Prostate gland (tissue), 2 donors: ENCODE data around the gene SMYD1. TPM values are rescaled to one million over a fixed set of nuclear protein-coding genes. Genes with fewer than 3 reads are reported as not detected.

ENCODE experiments used
- DNase-seq: peaks from one replicate; pipeline ENCODE4 v3.0.0-alpha.2; 2019; ENCODE audit warnings: low spot score
- H3K27ac ChIP-seq, 2 donors: fragments of 200-600 bp; sonication (generic); 2 replicates each; pipeline ENCODE4 v1.5.1; 2017 to 2019
- H3K27me3 ChIP-seq: fragments of 200-600 bp; sonication (generic); replicated peaks from 2 replicates; pipeline ENCODE4 v1.5.1; 2019; ENCODE audit not compliant: insufficient read depth
- H3K36me3 ChIP-seq, 2 donors: fragments of 200-600 bp; sonication (generic); 1 replicate in 1 of 2; 2 replicates in 1 of 2; pipeline versions ENCODE4 v1.5.1 to v1.8.1; 2017 to 2019
- H3K4me1 ChIP-seq: fragments of 200-600 bp; sonication (generic); replicated peaks from 2 replicates; pipeline ENCODE4 v1.5.1; 2019
- H3K4me3 ChIP-seq, 2 donors: fragments of 200-600 bp; sonication (generic); 2 replicates each; pipeline ENCODE4 v1.5.1; 2017 to 2019
- H3K9me3 ChIP-seq: fragments of 200-600 bp; sonication (generic); 2 replicates; pipeline ENCODE4 v1.5.1; 2017
- POLR2A ChIP-seq: fragments of 450-650 bp; IDR thresholded peaks from one replicate; pipeline ENCODE4 v1.6.1; 2016; ENCODE audit warnings: antibody characterized with exemption, mild to moderate bottlenecking
- POLR2AphosphoS5 ChIP-seq: sonication (generic); formaldehyde crosslinking; IDR thresholded peaks from one replicate; pipeline ENCODE4 v1.6.1; 2017; ENCODE audit warnings: antibody characterized with exemption
- WGBS: methylation state at CpG from one replicate; pipeline ENCODE4 v1.1.5; 2018; 5-methylcytosine and 5-hydroxymethylcytosine counted together
- intact Hi-C: fragments of 100-400 bp; cut with DNase I; formaldehyde crosslinking; loops from one replicate; pipeline ENCODE4 v1.14.2; 2022
- total RNA-seq, 2 donors: library from RNA; depleted of rRNA; stranded (reverse); fragments of >200 nt; gene quantifications; one replicate each; pipeline ENCODE4 v1.1.0, GENCODE V29; 2016
- TF ChIP-seq, protein P1 (sequence below), 4 experiments: fragments of 200-600 bp in 2 of 4; fragments of 450-650 bp in 2 of 4; sonication (generic) in 2 of 4; IDR thresholded peaks; 1 replicate in 3 of 4; 2 replicates in 1 of 4; pipeline ENCODE4 v1.5.1; 2016 to 2019; ENCODE audit warnings: antibody characterized with exemption in 4 of 4, mild to moderate bottlenecking in 2 of 4, moderate library complexity in 2 of 4

The SMYD1 gene
- total RNA-seq, 2 donors from 2014 or later: 2.4 to 3.7 TPM

DNA sequence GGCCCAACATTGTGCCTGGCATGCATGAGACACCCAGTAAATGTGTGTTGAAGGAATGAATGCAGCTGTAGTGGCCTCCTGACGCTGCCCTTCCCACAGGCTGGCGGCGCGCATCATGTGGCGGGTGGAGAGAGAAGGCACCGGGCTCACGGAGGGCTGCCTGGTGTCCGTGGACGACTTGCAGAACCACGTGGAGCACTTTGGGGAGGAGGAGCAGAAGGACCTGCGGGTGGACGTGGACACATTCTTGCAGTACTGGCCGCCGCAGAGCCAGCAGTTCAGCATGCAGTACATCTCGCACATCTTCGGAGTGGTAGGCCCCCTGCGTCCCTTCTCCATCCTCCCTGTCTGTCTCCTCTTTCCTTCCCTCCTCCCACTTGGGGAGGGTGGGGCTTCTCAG is 20.1 kb downstream of the SMYD1 start:
- Histone ChIP-seq H3K27ac (no peak overlapping the region), H3K9me3 (no peaks in the 10 kb centered on the region), H3K27me3 (no peaks in the 10 kb centered on the region), H3K4me1 (no peaks in the 10 kb centered on the region), H3K36me3 (no peaks in the 10 kb centered on the region), H3K4me3 (no peak overlapping the region)
- DNase-seq: no peak
- WGBS: 89% methylated on average over 17 of the region's 17 CpGs
- intact Hi-C loops: no loop called here
- TF ChIP-seq POLR2AphosphoS5: no peak
- TF ChIP-seq, protein P1, sequence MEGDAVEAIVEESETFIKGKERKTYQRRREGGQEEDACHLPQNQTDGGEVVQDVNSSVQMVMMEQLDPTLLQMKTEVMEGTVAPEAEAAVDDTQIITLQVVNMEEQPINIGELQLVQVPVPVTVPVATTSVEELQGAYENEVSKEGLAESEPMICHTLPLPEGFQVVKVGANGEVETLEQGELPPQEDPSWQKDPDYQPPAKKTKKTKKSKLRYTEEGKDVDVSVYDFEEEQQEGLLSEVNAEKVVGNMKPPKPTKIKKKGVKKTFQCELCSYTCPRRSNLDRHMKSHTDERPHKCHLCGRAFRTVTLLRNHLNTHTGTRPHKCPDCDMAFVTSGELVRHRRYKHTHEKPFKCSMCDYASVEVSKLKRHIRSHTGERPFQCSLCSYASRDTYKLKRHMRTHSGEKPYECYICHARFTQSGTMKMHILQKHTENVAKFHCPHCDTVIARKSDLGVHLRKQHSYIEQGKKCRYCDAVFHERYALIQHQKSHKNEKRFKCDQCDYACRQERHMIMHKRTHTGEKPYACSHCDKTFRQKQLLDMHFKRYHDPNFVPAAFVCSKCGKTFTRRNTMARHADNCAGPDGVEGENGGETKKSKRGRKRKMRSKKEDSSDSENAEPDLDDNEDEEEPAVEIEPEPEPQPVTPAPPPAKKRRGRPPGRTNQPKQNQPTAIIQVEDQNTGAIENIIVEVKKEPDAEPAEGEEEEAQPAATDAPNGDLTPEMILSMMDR (IDR thresholded peaks at IDR 0.05): no peak
- no peak for TF ChIP-seq POLR2A

DNA sequence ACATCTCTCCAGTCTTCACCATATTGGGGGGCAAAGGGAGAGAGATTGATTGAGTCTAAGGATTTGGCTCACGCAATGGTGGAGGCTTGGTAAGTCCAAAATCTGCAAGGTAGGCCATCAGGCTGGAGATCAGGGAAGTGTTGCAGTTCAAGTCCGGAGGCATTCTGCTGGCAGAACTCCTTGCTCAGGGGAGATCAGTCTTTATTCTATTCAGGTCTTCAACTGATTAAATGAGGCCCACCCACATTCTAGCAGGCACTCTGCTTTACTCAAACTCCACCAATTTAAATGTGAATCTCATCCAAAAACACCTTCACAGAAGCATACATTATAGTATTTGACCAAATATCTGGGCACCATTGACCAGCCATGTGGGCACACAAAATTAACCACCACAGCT is 21.4 kb downstream of the SMYD1 start:
- TF ChIP-seq POLR2AphosphoS5: no peak
- TF ChIP-seq, protein P1 (IDR thresholded peaks at IDR 0.05): no peak
- no peak for TF ChIP-seq POLR2A
- intact Hi-C loops: no loop called here
- no peak for DNase-seq

DNA sequence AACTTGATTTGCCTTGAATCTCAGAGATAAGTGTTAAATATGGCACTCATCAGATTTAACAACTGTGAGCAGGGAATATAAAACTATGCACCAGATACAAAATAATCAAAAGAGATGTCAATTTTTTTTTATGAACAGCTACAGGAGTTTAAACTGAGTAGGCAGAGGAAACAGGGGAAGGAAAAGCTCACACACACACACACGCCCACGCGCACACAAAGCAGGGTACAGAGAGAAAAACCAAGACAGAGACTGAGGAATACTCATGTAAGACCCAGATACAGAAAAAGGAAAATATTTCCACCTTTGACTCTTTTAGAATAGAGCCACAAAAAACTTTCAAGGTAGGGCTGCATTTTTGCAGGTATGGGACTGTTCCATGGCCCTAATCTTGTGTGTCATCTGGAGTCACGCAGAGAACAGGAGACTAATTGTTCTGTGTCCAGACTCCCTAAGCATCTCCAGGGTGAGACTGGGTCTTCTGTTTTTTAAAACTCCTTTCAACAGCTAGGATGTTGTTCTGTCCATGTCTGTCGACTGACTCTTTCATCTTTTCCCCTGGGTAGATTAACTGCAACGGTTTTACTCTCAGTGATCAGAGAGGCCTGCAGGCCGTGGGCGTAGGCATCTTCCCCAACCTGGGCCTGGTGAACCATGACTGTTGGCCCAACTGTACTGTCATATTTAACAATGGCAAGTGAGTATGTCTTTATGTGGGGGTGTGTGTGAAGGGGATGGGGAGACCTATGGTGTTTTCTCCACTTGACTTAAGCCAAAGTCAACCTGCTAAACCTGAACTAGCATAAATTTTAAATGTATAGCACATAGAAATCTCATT is 23.0 kb downstream of the SMYD1 start:
- Histone ChIP-seq H3K4me3 (no peak overlapping the region), H3K4me1 (no peaks in the 10 kb centered on the region), H3K27me3 (no peaks in the 10 kb centered on the region), H3K27ac (no peak overlapping the region), H3K36me3 (no peaks in the 10 kb centered on the region), H3K9me3 (no peaks in the 10 kb centered on the region)
- TF ChIP-seq POLR2A (no peak), POLR2AphosphoS5 (no peak)
- TF ChIP-seq, protein P1 (IDR thresholded peaks at IDR 0.05): no peak
- DNase-seq: no peak
- 67% methylated on average over 8 of the region's 8 CpGs for WGBS
- intact Hi-C loops: no loop called here

More for the DNA sequence above, 21.4 kb downstream of the SMYD1 start:
- WGBS: 100% methylated on average over 2 of the region's 2 CpGs
- Histone ChIP-seq H3K9me3 (no peaks in the 10 kb centered on the region), H3K27ac (no peak overlapping the region), H3K4me1 (no peaks in the 10 kb centered on the region), H3K36me3 (no peaks in the 10 kb centered on the region), H3K4me3 (no peak overlapping the region), H3K27me3 (no peaks in the 10 kb centered on the region)

DNA sequence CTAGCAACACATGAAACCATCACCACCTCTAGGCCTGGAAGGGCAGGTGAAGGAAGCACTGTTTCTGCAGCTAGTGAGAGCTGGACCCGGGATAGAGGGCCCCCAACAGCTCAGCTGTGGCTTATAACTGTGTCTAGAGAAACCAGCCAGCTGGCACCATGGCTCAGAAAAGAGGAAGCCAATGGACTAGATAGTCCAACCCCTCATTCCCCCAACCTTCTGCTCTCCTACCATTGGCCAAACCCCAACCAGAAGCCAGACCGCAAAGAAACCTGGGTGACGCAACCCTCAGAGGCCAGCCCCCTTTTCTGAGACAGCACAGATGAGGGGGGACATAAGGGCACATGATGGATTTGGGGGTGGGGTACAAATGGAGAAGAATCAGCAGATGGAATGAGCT is 24.3 kb downstream of the SMYD1 start:
- TF ChIP-seq POLR2AphosphoS5 (no peak), POLR2A (no peak)
- TF ChIP-seq, protein P1 (IDR thresholded peaks at IDR 0.05): no peak
- intact Hi-C loops: no loop called here
- Histone ChIP-seq H3K36me3 (no peaks in the 10 kb centered on the region), H3K4me3 (no peak overlapping the region), H3K27ac (no peak overlapping the region), H3K27me3 (no peaks in the 10 kb centered on the region), H3K4me1 (no peaks in the 10 kb centered on the region), H3K9me3 (no peaks in the 10 kb centered on the region)
- DNase-seq: no peak
- WGBS: 83% methylated on average over 3 of the region's 3 CpGs

DNA sequence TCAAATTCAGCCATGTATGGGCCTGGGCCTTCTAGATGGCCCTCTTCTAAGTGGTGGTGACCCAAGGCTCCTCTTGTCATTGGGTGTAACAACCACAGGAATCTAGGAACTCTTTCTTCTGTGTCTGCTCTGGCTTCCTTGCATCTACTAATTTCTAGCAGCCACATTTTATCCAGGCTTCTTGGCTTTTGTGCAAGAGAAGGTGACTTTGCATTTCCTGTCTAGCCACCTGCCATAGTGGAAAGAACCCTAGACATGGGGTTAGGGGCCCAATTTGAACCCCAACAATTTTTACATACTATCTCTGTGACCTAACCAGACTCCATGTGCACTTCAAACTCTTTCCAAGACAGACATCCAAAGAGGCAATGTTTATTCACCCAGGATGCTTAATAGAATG is 25.1 kb downstream of the SMYD1 start:
- Histone ChIP-seq H3K27me3 (no peaks in the 10 kb centered on the region), H3K27ac (no peak overlapping the region), H3K9me3 (no peaks in the 10 kb centered on the region), H3K4me3 (no peak overlapping the region), H3K4me1 (no peaks in the 10 kb centered on the region), H3K36me3 (no peaks in the 10 kb centered on the region)
- no peak for DNase-seq
- no peak for TF ChIP-seq POLR2AphosphoS5
- TF ChIP-seq, protein P1 (IDR thresholded peaks at IDR 0.05): no peak
- TF ChIP-seq POLR2A: no peak
- intact Hi-C loops: no loop called here
